ENCODE data around the gene DSTYK.
"Not testable (repeated sequence)": the region's sequence is repeated elsewhere in the genome, so short reads cannot be mapped to it uniquely, and the experiment has no call there.

- TF ChIP-seq, protein P1, sequence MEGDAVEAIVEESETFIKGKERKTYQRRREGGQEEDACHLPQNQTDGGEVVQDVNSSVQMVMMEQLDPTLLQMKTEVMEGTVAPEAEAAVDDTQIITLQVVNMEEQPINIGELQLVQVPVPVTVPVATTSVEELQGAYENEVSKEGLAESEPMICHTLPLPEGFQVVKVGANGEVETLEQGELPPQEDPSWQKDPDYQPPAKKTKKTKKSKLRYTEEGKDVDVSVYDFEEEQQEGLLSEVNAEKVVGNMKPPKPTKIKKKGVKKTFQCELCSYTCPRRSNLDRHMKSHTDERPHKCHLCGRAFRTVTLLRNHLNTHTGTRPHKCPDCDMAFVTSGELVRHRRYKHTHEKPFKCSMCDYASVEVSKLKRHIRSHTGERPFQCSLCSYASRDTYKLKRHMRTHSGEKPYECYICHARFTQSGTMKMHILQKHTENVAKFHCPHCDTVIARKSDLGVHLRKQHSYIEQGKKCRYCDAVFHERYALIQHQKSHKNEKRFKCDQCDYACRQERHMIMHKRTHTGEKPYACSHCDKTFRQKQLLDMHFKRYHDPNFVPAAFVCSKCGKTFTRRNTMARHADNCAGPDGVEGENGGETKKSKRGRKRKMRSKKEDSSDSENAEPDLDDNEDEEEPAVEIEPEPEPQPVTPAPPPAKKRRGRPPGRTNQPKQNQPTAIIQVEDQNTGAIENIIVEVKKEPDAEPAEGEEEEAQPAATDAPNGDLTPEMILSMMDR (IDR thresholded peaks at IDR 0.05; ENCODE audit: extremely low read depth in 1 of 2, insufficient read depth in 1 of 2, low read depth in 1 of 2, low read length in 2 of 2): not testable (repeated sequence)
- TF ChIP-seq MYC (IDR thresholded peaks at IDR 0.05; ENCODE audit: low read depth, low read length); EZH2 (IDR thresholded peaks at IDR 0.05; ENCODE audit: borderline replicate concordance, low read depth, low read length, severe bottlenecking): not testable (repeated sequence)
These were observed 55.7 kb downstream of the DSTYK start for GRCh38 chr1:205155665-205156377.
